ENCODE data around the gene INTS11. TPM values are rescaled to one million over a fixed set of nuclear protein-coding genes. Genes with fewer than 3 reads are reported as not detected.

Gene INTS11
- polyA plus RNA-seq, 3 donors: 46.2 to 154 (median 49.6) TPM

- H3K27ac ChIP-seq (ENCODE audit: low read depth in 1 of 2, low read length in 2 of 2): no peak overlapping the region
- peaks cover 0 to 3% (median 0%) of the 10 kb centered on the region in 7 donors for H3K9me3 Mint-ChIP-seq
- TF ChIP-seq CTCF (IDR thresholded peaks at IDR 0.05): no peak
- H3K36me3 ChIP-seq (replicated peaks in 1 of 2; ENCODE audit: control insufficient read depth in 1 of 2, insufficient read depth in 2 of 2, low read length in 2 of 2): peaks cover 6 to 8% of the 10 kb centered on the region in 2 donors
- H4K20me1 ChIP-seq (ENCODE audit: insufficient read depth, low read length): no peaks in the 10 kb centered on the region
- intact Hi-C loops (cut with micrococcal nuclease): no loop called here
- no peaks in the 10 kb centered on the region for H3K4me1 ChIP-seq (ENCODE audit: control insufficient read depth in 1 of 2, insufficient read depth in 2 of 2, low read length in 2 of 2)
- H3K4me1 Mint-ChIP-seq: no peaks in the 10 kb centered on the region
- H3K9ac ChIP-seq (ENCODE audit: insufficient read depth, low read length, poor library complexity, severe bottlenecking): no peak overlapping the region
- H3K9me3 ChIP-seq (replicated peaks in 1 of 2; ENCODE audit: control insufficient read depth in 1 of 2, insufficient read depth in 1 of 2, low read length in 2 of 2): no peaks in the 10 kb centered on the region
- H3K27me3 Mint-ChIP-seq (ENCODE audit: low read depth in 3 of 3): no peaks in the 10 kb centered on the region
- no peaks in the 10 kb centered on the region for H3K27me3 ChIP-seq (ENCODE audit: control insufficient read depth in 2 of 2, insufficient read depth in 2 of 2, low read length in 2 of 2)
- H2AFZ ChIP-seq (ENCODE audit: insufficient read depth, low read depth, low read length, poor library complexity, severe bottlenecking): no peak overlapping the region
- 95% methylated on average over 36 of the region's 36 CpGs for WGBS (ENCODE audit: insufficient coverage)
- no peaks in the 10 kb centered on the region for H3K79me2 ChIP-seq (ENCODE audit: insufficient read depth, low read length)
- H3K4me2 ChIP-seq (replicated peaks; ENCODE audit: extremely low read depth, low read length, poor library complexity, severe bottlenecking): no peak overlapping the region
- H3K27ac Mint-ChIP-seq: no peak overlapping the region
- no peak for DNase-seq
- H3K4me3 Mint-ChIP-seq: no peak overlapping the region
- peaks cover 2 to 13% of the 10 kb centered on the region in 2 donors for H3K36me3 Mint-ChIP-seq
- H3K4me3 ChIP-seq (replicated peaks in 1 of 3; ENCODE audit: low read depth in 2 of 3, low read length in 3 of 3): no peak overlapping the region
Measured at GRCh38 chr1:1333551-1334241, 9.2 kb upstream of the INTS11 start.

- H3K4me1 Mint-ChIP-seq: no peaks in the 10 kb centered on the region
- H3K79me2 ChIP-seq (ENCODE audit: insufficient read depth, low read length): no peaks in the 10 kb centered on the region
- H4K20me1 ChIP-seq (ENCODE audit: insufficient read depth, low read length): no peaks in the 10 kb centered on the region
- no peak overlapping the region for H3K9ac ChIP-seq (ENCODE audit: insufficient read depth, low read length, poor library complexity, severe bottlenecking)
- H2AFZ ChIP-seq (ENCODE audit: insufficient read depth, low read depth, low read length, poor library complexity, severe bottlenecking): no peak overlapping the region
- no peak overlapping the region for H3K4me3 Mint-ChIP-seq
- intact Hi-C loops (cut with micrococcal nuclease): no loop called here
- no peak overlapping the region for H3K27ac ChIP-seq (ENCODE audit: low read depth in 1 of 2, low read length in 2 of 2)
- TF ChIP-seq CTCF (IDR thresholded peaks at IDR 0.05): no peak
- H3K9me3 Mint-ChIP-seq: peaks cover 0 to 3% (median 0%) of the 10 kb centered on the region in 7 donors
- no peaks in the 10 kb centered on the region for H3K9me3 ChIP-seq (replicated peaks in 1 of 2; ENCODE audit: control insufficient read depth in 1 of 2, insufficient read depth in 1 of 2, low read length in 2 of 2)
- 90% methylated on average over 46 of the region's 48 CpGs for WGBS (ENCODE audit: insufficient coverage)
- H3K4me1 ChIP-seq (ENCODE audit: control insufficient read depth in 1 of 2, insufficient read depth in 2 of 2, low read length in 2 of 2): no peaks in the 10 kb centered on the region
- no peak overlapping the region for H3K4me3 ChIP-seq (replicated peaks in 1 of 3; ENCODE audit: low read depth in 2 of 3, low read length in 3 of 3)
- H3K27me3 ChIP-seq (ENCODE audit: control insufficient read depth in 2 of 2, insufficient read depth in 2 of 2, low read length in 2 of 2): no peaks in the 10 kb centered on the region
- no peaks in the 10 kb centered on the region for H3K27me3 Mint-ChIP-seq (ENCODE audit: low read depth in 3 of 3)
- H3K4me2 ChIP-seq (replicated peaks; ENCODE audit: extremely low read depth, low read length, poor library complexity, severe bottlenecking): no peak overlapping the region
- H3K36me3 Mint-ChIP-seq: peaks cover 0 to 9% of the 10 kb centered on the region in 2 donors
- no peak for DNase-seq
- H3K27ac Mint-ChIP-seq: no peak overlapping the region
- H3K36me3 ChIP-seq (replicated peaks in 1 of 2; ENCODE audit: control insufficient read depth in 1 of 2, insufficient read depth in 2 of 2, low read length in 2 of 2): peaks cover 0 to 13% of the 10 kb centered on the region in 2 donors
Measured at GRCh38 chr1:1332774-1333480, 8.5 kb upstream of the INTS11 start.
